ENCODE measurements around the gene CPB1. TPM values are rescaled to one million over a fixed set of nuclear protein-coding genes. Genes with fewer than 3 reads are reported as not detected.

CPB1 gene
- total and polyA plus RNA-seq, 2 of the 8 experiments (the other 6 are each of a cell fraction or from before 2014, with no cell fraction given) = not detected

DNA sequence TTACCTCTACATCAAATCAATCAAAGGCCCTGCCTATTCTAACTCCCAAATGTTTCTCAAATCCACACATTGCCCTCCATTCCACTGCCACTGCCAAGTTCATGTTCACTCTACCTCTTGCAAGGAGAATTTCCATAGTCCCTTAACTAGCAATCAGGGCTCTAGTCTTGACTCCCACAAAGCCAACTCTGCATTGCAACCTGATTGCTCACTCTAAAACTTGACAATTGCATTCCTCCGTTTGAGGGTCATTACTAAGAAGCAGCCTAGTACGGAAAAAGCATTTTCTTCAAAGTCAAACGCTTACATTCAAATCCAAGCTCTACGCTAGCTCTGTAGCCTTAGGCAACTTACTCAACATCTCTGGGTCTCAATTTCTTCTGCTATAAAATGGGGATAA, 38.6 kb downstream of the CPB1 start:
- Histone ChIP-seq H3K27me3 (replicated peaks in 1 of 4; ENCODE audit: control insufficient read depth in 3 of 4, extremely low read depth in 1 of 4, insufficient read depth in 3 of 4, low read length in 3 of 4) (no peaks in the 10 kb centered on the region), H2AFZ (ENCODE audit: low read length) (no peak overlapping the region), H3K79me2 (ENCODE audit: control insufficient read depth in 1 of 2, insufficient read depth in 2 of 2, low read length in 2 of 2) (no peaks in the 10 kb centered on the region), H2BK15ac (ENCODE audit: low read length) (no peak overlapping the region), H2BK5ac (ENCODE audit: low read depth, low read length) (no peak overlapping the region), H2BK20ac (ENCODE audit: low read length) (no peak overlapping the region), H3K56ac (replicated peaks; ENCODE audit: insufficient read length, low read depth, low read length) (no peak overlapping the region), H2BK12ac (ENCODE audit: low read depth, low read length) (no peak overlapping the region), H3K4me3 (ENCODE audit: extremely low read depth in 1 of 4, insufficient read depth in 2 of 4, low read depth in 3 of 4, low read length in 4 of 4) (no peak overlapping the region), H3K27ac (ENCODE audit: low read depth, low read length) (no peak overlapping the region), H3K4me2 (ENCODE audit: insufficient read depth in 1 of 2, low read depth in 2 of 2, low read length in 2 of 2) (no peak overlapping the region), H4K20me1 (replicated peaks in 1 of 2; ENCODE audit: control insufficient read depth in 1 of 2, insufficient read depth in 2 of 2, low read length in 2 of 2) (no peaks in the 10 kb centered on the region), H2BK120ac (replicated peaks; ENCODE audit: low read depth, low read length) (no peak overlapping the region), H3K23me2 (ENCODE audit: low read depth, low read length) (no peaks in the 10 kb centered on the region), H3K4ac (replicated peaks; ENCODE audit: insufficient read length, low read depth, low read length) (no peak overlapping the region), H3K4me1 (replicated peaks in 1 of 4; ENCODE audit: control insufficient read depth in 3 of 4, insufficient read depth in 4 of 4, low read length in 3 of 4) (no peaks in the 10 kb centered on the region), H3K23ac (ENCODE audit: insufficient read length) (no peak overlapping the region), H2AK5ac (ENCODE audit: low read depth, low read length) (no peak overlapping the region), H4K8ac (ENCODE audit: extremely low read depth, insufficient read depth, low read length) (no peak overlapping the region), H3K9ac (replicated peaks in 1 of 4; ENCODE audit: extremely low read depth in 1 of 4, low read depth in 3 of 4, low read length in 3 of 4) (no peak overlapping the region), H3K14ac (ENCODE audit: insufficient read length) (no peak overlapping the region), H3K36me3 (ENCODE audit: control insufficient read depth in 2 of 4, insufficient read depth in 4 of 4, low read length in 3 of 4) (no peaks in the 10 kb centered on the region), H4K91ac (replicated peaks; ENCODE audit: insufficient read length, low read length) (no peak overlapping the region), H4K5ac (ENCODE audit: insufficient read length, low read depth, low read length) (no peak overlapping the region), H3K79me1 (ENCODE audit: low read depth, low read length) (no peaks in the 10 kb centered on the region), H3K9me3 (ENCODE audit: insufficient read depth in 2 of 2, low read depth in 1 of 2, low read length in 1 of 2) (no peaks in the 10 kb centered on the region), H3K18ac (ENCODE audit: extremely low read depth, low read length) (no peak overlapping the region)
- WGBS, 2 experiments (ENCODE audit: extremely low coverage in 1 of 2, insufficient coverage in 1 of 2, insufficient read length in 1 of 2, insufficient replicate concordance in 2 of 2, low coverage in 1 of 2, low lambda C conversion rate in 2 of 2, missing lambda C conversion rate in 1 of 2) = 71% methylated on average over 4 of the region's 4 CpGs; no CpG with 5 or more reads in 1 of the 2 experiments
- FAIRE-seq = no peak
- ChIA-PET CTCF (ENCODE audit: partially characterized antibody) (interaction anchor here (0.9 to 12.1 kb wide), 4 partner anchors 14 to 134 kb away, joined by 3 to 189 read pairs (median 5); no protein-coding TSS in a partner anchor), POLR2A (ENCODE audit: partially characterized antibody) (no interaction called here)
- TF ChIP-seq CHD2 (IDR thresholded peaks at IDR 0.05; ENCODE audit: low read length) (no peak), ZNF274 (IDR thresholded peaks at IDR 0.05; ENCODE audit: borderline replicate concordance, extremely low read depth, low read length) (no peak), SAP30 (IDR thresholded peaks at IDR 0.05; ENCODE audit: insufficient read depth, insufficient replicate concordance, low read length) (no peak), KDM5A (IDR thresholded peaks at IDR 0.05; ENCODE audit: low read length) (no peak), NRF1 (IDR thresholded peaks at IDR 0.05; ENCODE audit: low read depth, low read length) (no peak), EGR1 (IDR thresholded peaks at IDR 0.05; ENCODE audit: borderline replicate concordance, low read depth, low read length) (no peak), EZH2 (IDR thresholded peaks at IDR 0.05; ENCODE audit: low read depth, low read length, severe bottlenecking) (no peak), JUND (IDR thresholded peaks at IDR 0.05; ENCODE audit: low read length) (no peak)
- TF ChIP-seq, protein P1, sequence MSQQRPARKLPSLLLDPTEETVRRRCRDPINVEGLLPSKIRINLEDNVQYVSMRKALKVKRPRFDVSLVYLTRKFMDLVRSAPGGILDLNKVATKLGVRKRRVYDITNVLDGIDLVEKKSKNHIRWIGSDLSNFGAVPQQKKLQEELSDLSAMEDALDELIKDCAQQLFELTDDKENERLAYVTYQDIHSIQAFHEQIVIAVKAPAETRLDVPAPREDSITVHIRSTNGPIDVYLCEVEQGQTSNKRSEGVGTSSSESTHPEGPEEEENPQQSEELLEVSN (IDR thresholded peaks at IDR 0.05) = no peak
- DNase-seq (ENCODE audit: low read depth in 1 of 2, low spot score in 2 of 2) = peak in 1 of 2 experiments; percentile 15
